Measurements from ENCODE around the gene MAST4. TPM values are rescaled to one million over a fixed set of nuclear protein-coding genes. Genes with fewer than 3 reads are reported as not detected.

Gene MAST4
- total RNA-seq, 1 donor from 2014 or later = 0.99 TPM

GRCh38 chr5:67038817-67039603 lies 442.8 kb downstream of the MAST4 start:
- H3K36me3 ChIP-seq = no peaks in the 10 kb centered on the region
- no peak overlapping the region for H3K9ac ChIP-seq
- peaks cover 20% of the 10 kb centered on the region for H3F3A ChIP-seq (ENCODE audit: low read depth)
- Mint-ChIP-seq H3K36me3 (no peaks in the 10 kb centered on the region), H3K27me3 (ENCODE audit: insufficient read depth, low read depth) (no peaks in the 10 kb centered on the region), H3K9me3 (no peaks in the 10 kb centered on the region), H3K4me3 (no peak overlapping the region), H3K27ac (peak overlapping the region; percentile 59), H3K4me1 (peaks cover 15% of the 10 kb centered on the region)
- H3K4me1 ChIP-seq = peaks cover 48% of the 10 kb centered on the region
- no peaks in the 10 kb centered on the region for H3K79me2 ChIP-seq (ENCODE audit: low read depth)
- no peaks in the 10 kb centered on the region for H3K9me3 ChIP-seq (ENCODE audit: low read depth)
- TF ChIP-seq, protein P1, sequence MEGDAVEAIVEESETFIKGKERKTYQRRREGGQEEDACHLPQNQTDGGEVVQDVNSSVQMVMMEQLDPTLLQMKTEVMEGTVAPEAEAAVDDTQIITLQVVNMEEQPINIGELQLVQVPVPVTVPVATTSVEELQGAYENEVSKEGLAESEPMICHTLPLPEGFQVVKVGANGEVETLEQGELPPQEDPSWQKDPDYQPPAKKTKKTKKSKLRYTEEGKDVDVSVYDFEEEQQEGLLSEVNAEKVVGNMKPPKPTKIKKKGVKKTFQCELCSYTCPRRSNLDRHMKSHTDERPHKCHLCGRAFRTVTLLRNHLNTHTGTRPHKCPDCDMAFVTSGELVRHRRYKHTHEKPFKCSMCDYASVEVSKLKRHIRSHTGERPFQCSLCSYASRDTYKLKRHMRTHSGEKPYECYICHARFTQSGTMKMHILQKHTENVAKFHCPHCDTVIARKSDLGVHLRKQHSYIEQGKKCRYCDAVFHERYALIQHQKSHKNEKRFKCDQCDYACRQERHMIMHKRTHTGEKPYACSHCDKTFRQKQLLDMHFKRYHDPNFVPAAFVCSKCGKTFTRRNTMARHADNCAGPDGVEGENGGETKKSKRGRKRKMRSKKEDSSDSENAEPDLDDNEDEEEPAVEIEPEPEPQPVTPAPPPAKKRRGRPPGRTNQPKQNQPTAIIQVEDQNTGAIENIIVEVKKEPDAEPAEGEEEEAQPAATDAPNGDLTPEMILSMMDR (IDR thresholded peaks at IDR 0.05) = no peak
- no peak for TF ChIP-seq EZH2phosphoT487 (IDR thresholded peaks at IDR 0.05)
- no peak overlapping the region for H3K4me3 ChIP-seq
- H3K27ac ChIP-seq = no peak overlapping the region
- no peaks in the 10 kb centered on the region for H3K27me3 ChIP-seq
- DNase-seq (ENCODE audit: low spot score) = no peak
- no peaks in the 10 kb centered on the region for H4K20me1 ChIP-seq (ENCODE audit: low read depth)
- no peak overlapping the region for H3K4me2 ChIP-seq
- no peak overlapping the region for H2AFZ ChIP-seq (replicated peaks)

- peaks cover 31% of the 10 kb centered on the region for H3K4me1 ChIP-seq
- no peak for DNase-seq (ENCODE audit: low spot score)
- H3K9me3 ChIP-seq (ENCODE audit: low read depth) = no peaks in the 10 kb centered on the region
- no peaks in the 10 kb centered on the region for H3K27me3 Mint-ChIP-seq (ENCODE audit: insufficient read depth, low read depth)
- peak overlapping the region; percentile 23 for H3K4me2 ChIP-seq
- H3F3A ChIP-seq (ENCODE audit: low read depth) = peaks cover 7% of the 10 kb centered on the region
- H4K20me1 ChIP-seq (ENCODE audit: low read depth) = no peaks in the 10 kb centered on the region
- H3K27ac ChIP-seq = peak overlapping the region; percentile 18
- H3K36me3 ChIP-seq = no peaks in the 10 kb centered on the region
- H3K27me3 ChIP-seq = no peaks in the 10 kb centered on the region
- H3K9me3 Mint-ChIP-seq = no peaks in the 10 kb centered on the region
- H3K9ac ChIP-seq = no peak overlapping the region
- peaks cover 14% of the 10 kb centered on the region for H3K4me1 Mint-ChIP-seq
- H3K4me3 Mint-ChIP-seq = no peak overlapping the region
- no peaks in the 10 kb centered on the region for H3K36me3 Mint-ChIP-seq
- no peak overlapping the region for H2AFZ ChIP-seq (replicated peaks)
- no peaks in the 10 kb centered on the region for H3K79me2 ChIP-seq (ENCODE audit: low read depth)
- H3K27ac Mint-ChIP-seq = no peak overlapping the region
- peak overlapping the region; percentile 2 for H3K4me3 ChIP-seq
- TF ChIP-seq EZH2phosphoT487 (IDR thresholded peaks at IDR 0.05) (no peak), EZH2 (IDR thresholded peaks at IDR 0.05) (no peak)
- TF ChIP-seq, protein P1 (IDR thresholded peaks at IDR 0.05) = no peak
Observed at GRCh38 chr5:67042176-67043003, 446.2 kb downstream of the MAST4 start.

DNA sequence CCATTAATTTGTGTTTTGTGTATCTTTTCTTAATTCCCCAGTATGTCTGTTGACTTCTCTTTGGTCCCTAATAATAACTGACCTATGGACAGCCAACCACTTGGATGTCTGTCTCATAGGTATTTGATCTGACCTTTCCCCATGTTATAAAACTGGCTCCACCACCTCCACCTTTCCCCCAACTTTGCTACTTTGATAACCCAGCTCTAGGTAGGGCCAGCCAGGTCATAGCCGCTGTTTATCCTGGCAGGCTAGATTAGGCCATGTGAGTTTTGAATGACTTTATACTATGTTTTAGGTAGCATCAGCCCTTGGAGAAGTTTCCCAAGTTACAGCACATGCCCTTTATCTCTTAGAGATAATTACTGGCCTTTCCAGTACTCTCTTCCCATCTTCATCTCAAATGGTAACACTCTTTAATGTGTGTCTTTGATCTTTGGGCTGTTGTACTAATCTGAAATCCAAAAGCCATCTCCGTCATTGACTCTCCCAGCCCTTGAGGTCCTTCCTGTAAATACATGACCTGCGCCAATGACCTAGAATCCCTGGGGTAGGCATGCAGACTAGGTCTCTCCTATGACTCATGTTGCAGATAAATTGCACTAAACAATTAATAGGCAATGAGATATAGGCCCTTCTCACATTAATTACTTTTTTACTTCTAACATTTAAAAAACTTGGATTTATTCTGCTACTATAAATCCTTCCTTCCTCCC lies 447.8 kb downstream of the MAST4 start:
- Histone ChIP-seq H3K27me3 (no peaks in the 10 kb centered on the region), H3K9me3 (ENCODE audit: low read depth) (no peaks in the 10 kb centered on the region), H3K36me3 (no peaks in the 10 kb centered on the region), H2AFZ (replicated peaks) (no peak overlapping the region), H3K79me2 (ENCODE audit: low read depth) (no peaks in the 10 kb centered on the region), H3K4me3 (no peak overlapping the region), H3K4me1 (peaks cover 27% of the 10 kb centered on the region), H3K27ac (no peak overlapping the region), H3K9ac (no peak overlapping the region), H4K20me1 (ENCODE audit: low read depth) (no peaks in the 10 kb centered on the region), H3F3A (ENCODE audit: low read depth) (peaks cover 7% of the 10 kb centered on the region), H3K4me2 (no peak overlapping the region)
- TF ChIP-seq EZH2 (IDR thresholded peaks at IDR 0.05) = no peak
- TF ChIP-seq, protein P1 (IDR thresholded peaks at IDR 0.05) = no peak
- TF ChIP-seq EZH2phosphoT487 (IDR thresholded peaks at IDR 0.05) = no peak
- H3K9me3 Mint-ChIP-seq = no peaks in the 10 kb centered on the region
- peaks cover 12% of the 10 kb centered on the region for H3K4me1 Mint-ChIP-seq
- H3K4me3 Mint-ChIP-seq = no peak overlapping the region
- no peaks in the 10 kb centered on the region for H3K36me3 Mint-ChIP-seq
- H3K27ac Mint-ChIP-seq = no peak overlapping the region
- no peaks in the 10 kb centered on the region for H3K27me3 Mint-ChIP-seq (ENCODE audit: insufficient read depth, low read depth)
- no peak for DNase-seq (ENCODE audit: low spot score)

Measured in neural progenitor cell (in vitro differentiated cells).